ENCODE measurements around the gene TIMM8A. TPM values are rescaled to one million over a fixed set of nuclear protein-coding genes. Genes with fewer than 3 reads are reported as not detected.

TIMM8A gene
- total and polyA plus RNA-seq, 4 donors: 6.1 to 21.4 (median 13.8) TPM

DNA sequence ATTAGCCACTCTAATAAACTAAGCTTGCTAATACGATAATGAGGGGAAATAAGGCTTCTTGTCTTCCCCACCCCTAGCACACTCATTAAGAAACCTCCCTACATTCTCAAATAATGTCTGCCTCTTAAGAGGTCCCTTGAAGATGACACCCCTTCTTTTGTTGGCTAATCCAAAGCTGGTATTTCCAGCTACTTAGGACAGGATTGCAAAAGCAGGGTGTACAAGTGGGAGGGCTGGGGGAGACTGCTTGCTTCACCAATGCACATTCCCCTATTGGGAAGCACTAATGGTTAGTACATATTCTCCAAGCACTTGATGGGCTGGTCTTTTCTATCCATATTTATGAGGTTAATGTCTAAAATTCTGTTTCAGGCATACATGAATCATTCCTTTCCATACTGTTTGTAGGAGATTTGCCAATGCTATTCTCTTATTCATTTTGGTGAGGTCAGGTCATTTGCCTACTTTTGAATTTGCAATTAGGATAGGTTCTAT is 16.8 kb upstream of the TIMM8A start:
- WGBS: 91% methylated on average over 1 of the region's 1 CpG
- Histone ChIP-seq H3K27ac (ENCODE audit: low read depth in 1 of 2, low read length in 2 of 2) (no peak overlapping the region), H3K27me3 (ENCODE audit: control insufficient read depth in 4 of 4, insufficient read depth in 4 of 4, low read length in 3 of 4) (no peaks in the 10 kb centered on the region), H3K36me3 (ENCODE audit: control insufficient read depth in 4 of 4, insufficient read depth in 3 of 4, low read depth in 1 of 4, low read length in 3 of 4) (peaks cover 0 to 2% (median 0%) of the 10 kb centered on the region in 4 donors), H3K4me1 (ENCODE audit: control insufficient read depth in 4 of 4, insufficient read depth in 4 of 4, low read length in 3 of 4) (no peaks in the 10 kb centered on the region), H3K9ac (ENCODE audit: low read depth in 1 of 2, low read length in 2 of 2) (no peak overlapping the region), H3K9me3 (ENCODE audit: control insufficient read depth in 4 of 4, low read length in 3 of 4) (no peaks in the 10 kb centered on the region), H3K4me3 (ENCODE audit: low read depth in 1 of 3, low read length in 3 of 3) (no peak overlapping the region)
- DNase-seq (ENCODE audit: low spot score): no peak
- TF ChIP-seq JUND (IDR thresholded peaks at IDR 0.05) (no peak), REST (IDR thresholded peaks at IDR 0.05) (no peak)

DNA sequence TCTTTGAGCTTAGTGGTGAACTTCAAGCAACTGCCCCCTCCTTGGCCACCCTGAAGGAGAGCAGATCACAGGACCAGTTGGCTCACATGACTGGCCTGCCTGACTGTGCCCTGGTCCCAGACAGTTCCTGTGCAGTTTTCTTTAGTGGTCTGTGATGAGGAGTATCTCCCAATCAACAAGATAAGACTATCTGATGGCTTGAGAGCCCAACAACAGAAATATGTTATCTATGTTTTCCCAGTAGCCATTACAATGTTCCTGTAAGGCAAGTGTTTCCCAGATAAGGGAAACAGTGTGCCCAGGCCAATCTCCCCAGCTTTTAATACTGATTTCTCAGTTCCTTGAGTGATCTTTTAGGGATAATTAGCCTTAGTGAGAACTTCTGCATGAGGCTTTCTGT is 14.2 kb upstream of the TIMM8A start:
- Histone ChIP-seq H3K9me3 (ENCODE audit: control insufficient read depth in 4 of 4, low read length in 3 of 4) (no peaks in the 10 kb centered on the region), H3K4me1 (ENCODE audit: control insufficient read depth in 4 of 4, insufficient read depth in 4 of 4, low read length in 3 of 4) (no peaks in the 10 kb centered on the region), H3K9ac (ENCODE audit: low read depth in 1 of 2, low read length in 2 of 2) (no peak overlapping the region), H3K4me3 (ENCODE audit: low read depth in 1 of 3, low read length in 3 of 3) (no peak overlapping the region), H3K27me3 (ENCODE audit: control insufficient read depth in 4 of 4, insufficient read depth in 4 of 4, low read length in 3 of 4) (no peaks in the 10 kb centered on the region), H3K27ac (ENCODE audit: low read depth in 1 of 2, low read length in 2 of 2) (no peak overlapping the region), H3K36me3 (ENCODE audit: control insufficient read depth in 4 of 4, insufficient read depth in 3 of 4, low read depth in 1 of 4, low read length in 3 of 4) (peaks cover 0 to 2% (median 0%) of the 10 kb centered on the region in 4 donors)
- TF ChIP-seq EGR1 (IDR thresholded peaks at IDR 0.05; ENCODE audit: low read depth in 2 of 2) (no peak), GABPA (IDR thresholded peaks at IDR 0.05 in 1 of 2, conservative IDR thresholded peaks at IDR 0.05 in 1 of 2) (no peak), NR2F2 (IDR thresholded peaks at IDR 0.05) (no peak), JUND (IDR thresholded peaks at IDR 0.05) (no peak), TAF1 (conservative IDR thresholded peaks at IDR 0.05) (no peak), HNF4A (conservative IDR thresholded peaks at IDR 0.05) (no peak), YY1 (IDR thresholded peaks at IDR 0.05) (no peak), RXRA (IDR thresholded peaks at IDR 0.05) (no peak), ATF3 (IDR thresholded peaks at IDR 0.05) (no peak), SP1 (IDR thresholded peaks at IDR 0.05) (no peak), ZBTB33 (IDR thresholded peaks at IDR 0.05) (no peak)
- TF ChIP-seq, protein P1, sequence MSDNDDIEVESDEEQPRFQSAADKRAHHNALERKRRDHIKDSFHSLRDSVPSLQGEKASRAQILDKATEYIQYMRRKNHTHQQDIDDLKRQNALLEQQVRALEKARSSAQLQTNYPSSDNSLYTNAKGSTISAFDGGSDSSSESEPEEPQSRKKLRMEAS (IDR thresholded peaks at IDR 0.05): no peak
- DNase-seq (ENCODE audit: low spot score): no peak

All from liver (tissue), 9 donors.